GM12878 (cell line): ENCODE measurements around the gene ING4. TPM values are rescaled to one million over a fixed set of nuclear protein-coding genes. Genes with fewer than 3 reads are reported as not detected.

ENCODE experiments used
- BCL3 ChIP-seq: IDR thresholded peaks from 2 replicates; pipeline ENCODE4 v1.6.1; 2011; ENCODE audit warnings: borderline replicate concordance, low read depth, mild to moderate bottlenecking, moderate library complexity, low read length; ENCODE audit not compliant: insufficient read depth, poor library complexity, severe bottlenecking
- BHLHE40 ChIP-seq, 2 experiments: fragments of 450-650 bp in 1 of 2; IDR thresholded peaks; 2 replicates each; pipeline ENCODE4 v1.6.1; 2011 to 2017; ENCODE audit warnings: low read depth in 2 of 2, borderline replicate concordance in 1 of 2, improper control_type of control experiment in 1 of 2, low read length in 1 of 2, mild to moderate bottlenecking in 1 of 2
- CHD1 ChIP-seq: IDR thresholded peaks from 2 replicates; pipeline ENCODE4 v1.6.1; 2012; ENCODE audit warnings: low read depth, low read length, improper control_type of control experiment
- E2F4 ChIP-seq: IDR thresholded peaks from 2 replicates; pipeline ENCODE4 v1.6.1; 2012; ENCODE audit warnings: low read depth, low read length, improper control_type of control experiment
- HCFC1 ChIP-seq: fragments of 150-350 bp; IDR thresholded peaks from 2 replicates; pipeline ENCODE4 v1.6.1; 2014; ENCODE audit warnings: low read length
- HDGF ChIP-seq: fragments of 450-650 bp; IDR thresholded peaks from 2 replicates; pipeline ENCODE4 v1.6.1; 2016; ENCODE audit warnings: antibody characterized with exemption
- MTA2 ChIP-seq: fragments of 450-650 bp; IDR thresholded peaks from 2 replicates; pipeline ENCODE4 v1.6.1; 2016; ENCODE audit warnings: low read depth, mild to moderate bottlenecking, moderate library complexity
- MYB ChIP-seq: fragments of 150-350 bp; IDR thresholded peaks from 2 replicates; pipeline ENCODE4 v1.6.1; 2014; ENCODE audit warnings: mild to moderate bottlenecking, low read depth, low read length, borderline replicate concordance
- NBN ChIP-seq: fragments of 450-650 bp; IDR thresholded peaks from 2 replicates; pipeline ENCODE4 v1.6.1; 2016
- NR2C1 ChIP-seq: fragments of 450-650 bp; IDR thresholded peaks from 2 replicates; pipeline ENCODE4 v1.6.1; 2017; ENCODE audit warnings: antibody characterized with exemption, mild to moderate bottlenecking, moderate library complexity
- POLR2AphosphoS5 ChIP-seq: IDR thresholded peaks from 2 replicates; pipeline ENCODE4 v1.6.1; 2011; ENCODE audit warnings: mild to moderate bottlenecking, low read length, inconsistent platforms
- RAD21 ChIP-seq: IDR thresholded peaks from 2 replicates; pipeline ENCODE4 v1.6.1; 2011; ENCODE audit warnings: mild to moderate bottlenecking, low read depth, low read length, moderate library complexity; ENCODE audit not compliant: insufficient read depth
- RBBP5 ChIP-seq: fragments of 200-600 bp; sonication (generic); conservative IDR thresholded peaks from 2 replicates; pipeline ENCODE4 v1.6.1; 2016
- REST ChIP-seq: IDR thresholded peaks from 2 replicates; pipeline ENCODE4 v1.6.1; 2012; ENCODE audit warnings: mild to moderate bottlenecking, low read depth, low read length
- SMARCA5 ChIP-seq: fragments of 450-650 bp; IDR thresholded peaks from 2 replicates; pipeline ENCODE4 v1.6.1; 2017; ENCODE audit warnings: mild to moderate bottlenecking
- SMC3 ChIP-seq: IDR thresholded peaks from 2 replicates; pipeline ENCODE4 v1.6.1; 2011; ENCODE audit warnings: low read length, improper control_type of control experiment, borderline replicate concordance
- SREBF2 ChIP-seq: IDR thresholded peaks from 2 replicates; pipeline ENCODE4 v1.6.1; 2012; ENCODE audit warnings: mild to moderate bottlenecking, low read length
- YY1 ChIP-seq: IDR thresholded peaks from 2 replicates; pipeline ENCODE4 v1.6.1; 2011; ENCODE audit warnings: low read depth, mild to moderate bottlenecking, low read length
- ZBTB40 ChIP-seq: fragments of 450-650 bp; IDR thresholded peaks from 2 replicates; pipeline ENCODE4 v1.6.1; 2016; ENCODE audit warnings: mild to moderate bottlenecking, moderate library complexity, borderline replicate concordance
- ZNF217 ChIP-seq: fragments of 450-650 bp; IDR thresholded peaks from 2 replicates; pipeline ENCODE4 v1.6.1; 2017; ENCODE audit warnings: antibody characterized with exemption, mild to moderate bottlenecking
- polyA plus RNA-seq, 11 experiments: library from polyadenylated mRNA; depleted of rRNA in 4 of 11; unstranded in 6 of 11; stranded (reverse) in 5 of 11; fragments of >200 nt; fragmentation: Nextera tagmentation in 4 of 11; fragmentation: Illumina TruSeq in 1 of 11; extraction: Ambion mirVana in 4 of 11; extraction: Trizol in 1 of 11; gene quantifications; 1 replicate in 1 of 11; 2 replicates in 10 of 11; pipeline versions ENCODE4 v1.2.1 to v1.2.3, GENCODE V29; 2011 to 2016; ENCODE audit warnings: inconsistent platforms in 2 of 11, missing spikeins in 2 of 11, low read depth in 1 of 11
- total RNA-seq, 4 experiments: library from RNA; depleted of rRNA in 3 of 4; stranded (reverse); fragments of >200 nt in 3 of 4; fragmentation: Illumina TruSeq in 1 of 4; extraction: Trizol in 1 of 4; gene quantifications; 2 replicates each; pipeline versions ENCODE4 v1.2.1 to v1.2.3, GENCODE V29; 2013 to 2021

Gene ING4
- total and polyA plus RNA-seq, 10 of the 15 experiments (the other 5 are each of a cell fraction or from before 2014, with no cell fraction given), result 7.2 to 53.9 (median 21.8) TPM

- TF ChIP-seq REST (no peak), POLR2AphosphoS5 (peak; percentile 76), E2F4 (no peak), MTA2 (peak; percentile 77), ZNF217 (no peak), ZBTB40 (peak; percentile 99), NR2C1 (peak; percentile 96), BCL3 (peak; percentile 49), CHD1 (no peak), RAD21 (no peak), MYB (no peak), BHLHE40 (IDR thresholded peaks at IDR 0.05; ENCODE audit: borderline replicate concordance in 1 of 2, low read depth in 2 of 2, low read length in 1 of 2) (peak; percentile 47 to 86; a peak in 3 of 4 replicates), NBN (peak; percentile 99), HCFC1 (peak; percentile 90), SREBF2 (peak; percentile 61; the same call in 1 of the 2 replicates), HDGF (peak; percentile 92), SMC3 (no peak), YY1 (peak; percentile 77), SMARCA5 (peak; percentile 77; the same call in 1 of the 2 replicates), RBBP5 (no peak)
Observed at GRCh38 chr12:6688999-6689882, 26.3 kb upstream of the ING4 start, which contains the start of gene ZNF384 (continued).
